GM12872 (cell line): ENCODE measurements around the gene HTT.

Experiments used
- TF ChIP-seq, protein P1 (sequence below): IDR thresholded peaks from 3 replicates; pipeline ENCODE4 v1.5.1; 2011; ENCODE audit warnings: low read depth, mild to moderate bottlenecking, low read length, moderate library complexity; ENCODE audit not compliant: insufficient read depth

HTT gene

DNA sequence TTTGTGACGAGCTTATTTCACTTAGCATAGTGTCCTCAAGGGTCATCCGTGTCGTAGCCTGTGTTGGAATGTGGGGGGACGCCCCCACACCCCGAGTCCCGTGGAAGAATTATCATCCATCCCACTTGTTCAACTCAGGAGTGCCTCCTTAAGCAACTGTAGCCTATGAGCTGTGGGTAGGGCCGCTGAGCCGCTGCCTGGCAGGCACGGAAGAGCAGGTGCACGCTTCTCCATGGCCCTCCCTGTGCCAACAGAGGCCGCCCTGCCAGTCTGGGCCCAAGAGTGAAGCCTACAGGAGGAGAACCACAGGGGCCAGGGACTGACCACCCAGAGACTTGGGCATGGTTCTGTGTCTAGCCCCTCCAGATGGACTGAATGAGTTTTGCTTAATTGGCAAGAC is 216.0 kb downstream of the HTT start:
- TF ChIP-seq, protein P1, sequence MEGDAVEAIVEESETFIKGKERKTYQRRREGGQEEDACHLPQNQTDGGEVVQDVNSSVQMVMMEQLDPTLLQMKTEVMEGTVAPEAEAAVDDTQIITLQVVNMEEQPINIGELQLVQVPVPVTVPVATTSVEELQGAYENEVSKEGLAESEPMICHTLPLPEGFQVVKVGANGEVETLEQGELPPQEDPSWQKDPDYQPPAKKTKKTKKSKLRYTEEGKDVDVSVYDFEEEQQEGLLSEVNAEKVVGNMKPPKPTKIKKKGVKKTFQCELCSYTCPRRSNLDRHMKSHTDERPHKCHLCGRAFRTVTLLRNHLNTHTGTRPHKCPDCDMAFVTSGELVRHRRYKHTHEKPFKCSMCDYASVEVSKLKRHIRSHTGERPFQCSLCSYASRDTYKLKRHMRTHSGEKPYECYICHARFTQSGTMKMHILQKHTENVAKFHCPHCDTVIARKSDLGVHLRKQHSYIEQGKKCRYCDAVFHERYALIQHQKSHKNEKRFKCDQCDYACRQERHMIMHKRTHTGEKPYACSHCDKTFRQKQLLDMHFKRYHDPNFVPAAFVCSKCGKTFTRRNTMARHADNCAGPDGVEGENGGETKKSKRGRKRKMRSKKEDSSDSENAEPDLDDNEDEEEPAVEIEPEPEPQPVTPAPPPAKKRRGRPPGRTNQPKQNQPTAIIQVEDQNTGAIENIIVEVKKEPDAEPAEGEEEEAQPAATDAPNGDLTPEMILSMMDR = no peak

DNA sequence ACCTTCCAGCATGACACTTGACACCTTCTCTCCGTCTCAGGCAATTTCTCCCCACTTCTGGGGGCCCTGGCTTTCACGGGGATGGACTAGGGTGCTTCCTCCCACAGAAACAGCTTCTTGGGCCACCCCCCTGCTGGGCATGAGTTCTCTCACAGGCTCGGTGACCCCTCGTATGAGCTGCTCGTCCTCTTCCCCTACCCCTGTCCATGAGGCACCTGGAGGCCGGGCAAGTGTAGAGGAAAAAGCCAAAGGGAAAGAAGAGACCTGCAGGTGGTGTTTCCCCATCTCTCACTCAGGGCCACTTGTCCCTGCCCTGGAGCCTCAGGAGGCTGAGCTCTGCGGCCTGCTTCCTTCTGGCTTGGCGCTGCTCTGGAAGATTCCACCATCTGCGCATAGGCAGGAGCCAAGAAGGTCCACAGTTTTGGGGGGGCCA is 216.4 kb downstream of the HTT start:
- TF ChIP-seq, protein P1 = no peak

DNA sequence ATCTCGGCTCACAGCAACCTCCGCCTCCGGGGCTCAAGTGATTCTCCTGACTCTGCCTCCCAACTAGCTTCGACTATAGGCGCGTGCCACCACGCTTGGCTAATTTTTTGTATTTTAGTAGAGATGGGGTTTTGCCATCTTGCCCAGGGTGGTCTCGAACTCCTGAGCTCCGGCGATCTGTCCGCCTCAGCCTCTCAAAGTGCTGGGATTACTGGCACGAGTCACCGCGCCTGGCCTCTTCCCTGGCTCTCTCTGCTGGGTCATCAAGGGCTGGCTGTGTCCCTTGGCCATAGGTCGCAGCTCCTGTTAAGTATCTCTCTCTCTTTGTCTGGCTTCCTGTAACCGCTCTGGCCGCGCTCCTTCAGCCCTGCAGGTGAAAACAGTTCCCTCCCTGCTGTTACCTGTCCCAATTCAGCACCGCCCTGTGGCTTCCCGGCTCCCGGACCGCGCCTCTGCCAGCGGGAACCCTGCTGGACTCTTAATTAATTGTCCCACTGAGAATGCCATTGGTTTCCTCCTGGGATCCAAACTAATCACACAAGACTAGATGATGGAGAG is 217.0 kb downstream of the HTT start:
- TF ChIP-seq, protein P1 = no peak

DNA sequence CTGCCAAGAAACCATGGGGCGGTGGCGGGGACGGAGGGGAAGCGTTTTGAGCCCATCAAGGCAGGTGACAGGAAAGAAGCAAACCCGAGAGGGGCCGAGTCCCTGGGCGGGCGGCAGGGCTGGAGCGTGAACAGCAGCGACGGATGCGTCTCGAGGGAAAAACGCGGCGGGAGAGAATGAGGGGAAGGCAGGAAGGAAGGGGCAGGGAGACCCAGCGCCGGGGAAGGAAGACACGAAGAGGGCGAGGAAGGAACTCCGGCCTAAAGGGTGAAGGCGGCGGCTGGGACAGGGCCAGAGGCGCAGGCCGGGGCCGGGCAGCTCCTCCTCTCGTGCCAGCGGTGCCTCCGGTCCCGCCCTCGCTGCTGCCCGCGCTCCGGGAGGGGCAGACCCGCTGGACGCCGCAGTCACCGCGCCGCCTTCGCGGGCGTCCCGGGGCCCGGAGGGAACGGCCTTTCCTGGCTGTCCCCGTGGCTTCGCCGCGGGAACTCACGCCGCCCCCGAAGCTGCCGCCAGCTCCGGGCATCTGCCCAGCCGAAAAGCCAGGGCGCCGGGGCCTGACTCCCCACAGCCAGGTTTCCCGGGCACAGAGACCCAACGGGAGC is 217.6 kb downstream of the HTT start:
- TF ChIP-seq, protein P1 = no peak

DNA sequence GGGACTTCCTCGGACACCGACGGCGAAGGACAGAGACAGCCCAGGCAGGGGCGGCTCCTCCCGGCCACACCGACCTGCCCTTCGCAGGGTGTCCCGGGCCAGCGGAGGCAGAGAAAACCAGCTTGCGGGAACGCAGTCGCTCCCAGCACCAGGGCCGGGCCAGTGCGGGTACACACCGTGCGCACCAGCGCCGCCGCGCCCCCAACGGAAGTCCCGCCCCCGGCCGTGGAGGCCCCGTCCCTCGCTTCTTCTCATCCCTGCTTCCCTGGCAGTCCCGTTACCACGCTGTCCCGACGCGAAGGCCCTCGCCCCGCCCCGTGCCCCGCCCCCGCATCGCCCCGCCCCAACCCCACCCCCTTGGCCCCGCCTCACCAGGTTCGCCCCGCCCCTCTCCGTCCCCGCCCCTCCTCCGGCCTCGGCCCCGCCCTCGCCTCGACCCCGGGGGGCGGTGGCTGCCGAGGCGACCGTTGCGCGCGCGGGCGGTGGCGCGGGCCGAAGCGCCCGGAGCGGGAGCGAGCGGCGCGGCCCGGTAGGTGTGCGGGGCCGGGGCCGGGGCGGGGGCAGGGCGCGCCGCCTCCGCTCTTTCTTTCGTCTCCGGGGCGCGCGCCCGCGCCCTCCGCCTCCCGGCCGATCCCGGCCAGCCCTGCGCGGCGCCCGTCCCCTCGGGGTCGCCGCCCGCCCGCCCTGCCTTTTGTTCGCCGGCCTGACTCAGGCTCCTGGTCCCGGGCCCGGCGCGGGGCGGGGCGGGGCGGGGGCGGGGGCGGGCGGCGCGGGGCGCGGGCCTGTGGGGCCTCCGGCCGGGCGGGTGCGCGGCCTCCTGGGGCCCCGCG is 218.3 kb downstream of the HTT start, which contains the start of gene RGS12:
Gene RGS12, plus strand, starts transcription at position 451 of the 830 bp plus-strand sequence. CDS start 23,150 bp downstream, outside the sequence.
- TF ChIP-seq, protein P1 = no peak
